Activated CD8-positive, alpha-beta memory T cell treated with anti-CD3 and anti-CD28 coated beads for 36 hours (primary cell): ENCODE measurements around the gene DMRTC2. TPM values are rescaled to one million over a fixed set of nuclear protein-coding genes. Genes with fewer than 3 reads are reported as not detected.

ENCODE experiments used
- CTCF ChIA-PET: fragments of 350-600 bp; sonication (Branson Sonifier 250); formaldehyde crosslinking; loops from one replicate; lab custom pipeline; 2021; ENCODE audit warnings: antibody characterized with exemption; lab: Charles Lee
- POLR2A ChIA-PET: fragments of 350-600 bp; sonication (Branson Sonifier 250); formaldehyde crosslinking; loops from one replicate; lab custom pipeline; 2021; ENCODE audit warnings: antibody characterized with exemption; lab: Charles Lee
- total RNA-seq, 2 experiments: library from RNA; stranded (reverse); gene quantifications; one replicate each; pipeline ENCODE4 v1.2.3, GENCODE V29; 2021

DMRTC2 gene
- total RNA-seq, 2 experiments from 2014 or later: not detected

DNA sequence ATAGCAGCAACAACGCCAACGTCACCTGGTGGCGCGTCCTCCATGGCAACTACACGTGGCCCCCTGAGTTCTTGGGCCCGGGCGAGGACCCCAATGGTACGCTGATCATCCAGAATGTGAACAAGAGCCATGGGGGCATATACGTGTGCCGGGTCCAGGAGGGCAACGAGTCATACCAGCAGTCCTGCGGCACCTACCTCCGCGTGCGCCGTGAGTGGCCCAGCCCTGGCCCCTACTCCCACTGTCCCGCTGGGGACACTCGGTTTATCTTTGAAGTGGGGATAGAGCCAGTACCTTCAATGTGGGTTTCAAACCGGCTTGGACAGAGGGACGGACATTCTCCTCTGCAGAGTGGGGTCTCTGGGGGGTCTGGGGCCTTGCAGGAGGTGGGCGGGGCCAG is 34.2 kb downstream of the DMRTC2 start:
- POLR2A ChIA-PET: no interaction called here
- CTCF ChIA-PET: no interaction called here

DNA sequence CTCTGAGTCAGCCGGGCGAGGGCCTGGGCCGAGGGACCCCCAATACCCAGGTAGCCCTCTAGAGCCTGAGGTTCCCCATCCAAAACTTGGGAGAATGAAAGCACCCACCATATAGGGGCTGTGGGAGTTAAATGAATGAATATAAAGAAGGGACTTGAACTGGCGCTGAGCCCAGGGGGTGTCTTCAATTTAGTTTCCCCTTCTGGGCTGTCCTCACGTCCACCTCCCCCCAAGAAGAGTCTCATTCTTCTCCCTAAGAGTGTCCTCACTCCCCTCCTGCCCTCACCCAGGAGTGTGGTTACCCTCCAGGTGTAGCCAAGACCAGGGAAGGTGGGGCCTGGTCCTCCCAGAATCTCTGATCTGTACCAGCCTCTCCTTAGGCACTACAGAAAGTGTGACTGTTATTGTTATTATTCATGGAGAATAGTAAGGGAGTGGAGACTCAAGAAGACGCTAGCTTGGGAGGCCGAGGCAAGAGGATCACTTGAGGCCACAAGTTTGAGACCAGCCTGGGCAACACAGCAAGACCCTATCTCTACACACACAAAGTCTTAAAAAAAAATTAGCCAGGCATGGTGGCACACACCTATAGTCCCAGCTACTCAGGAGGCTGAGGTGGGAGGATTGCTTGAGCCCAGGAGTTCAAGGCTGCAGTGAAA is 35.0 kb downstream of the DMRTC2 start:
- ChIA-PET CTCF (no interaction called here), POLR2A (no interaction called here)

DNA sequence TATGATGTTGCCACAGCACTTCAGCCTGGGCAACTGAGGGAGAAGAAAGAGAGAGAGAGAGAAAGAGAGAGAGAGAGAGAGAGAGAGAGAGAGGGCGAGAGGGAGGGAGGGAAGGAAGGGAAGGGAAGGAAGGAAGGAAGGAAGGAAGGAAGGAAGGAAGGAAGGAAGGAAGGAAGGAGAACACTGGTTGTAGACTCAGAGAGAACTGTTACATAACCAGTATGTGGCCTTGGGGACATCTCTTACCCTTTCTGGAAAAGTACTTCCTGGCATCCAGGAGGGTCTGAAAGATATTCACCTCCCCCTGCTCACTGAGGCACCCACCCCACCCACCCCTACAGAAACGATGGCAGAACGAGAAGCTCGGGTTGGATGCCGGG is 35.5 kb downstream of the DMRTC2 start:
- ChIA-PET POLR2A (no interaction called here), CTCF (no interaction called here)

DNA sequence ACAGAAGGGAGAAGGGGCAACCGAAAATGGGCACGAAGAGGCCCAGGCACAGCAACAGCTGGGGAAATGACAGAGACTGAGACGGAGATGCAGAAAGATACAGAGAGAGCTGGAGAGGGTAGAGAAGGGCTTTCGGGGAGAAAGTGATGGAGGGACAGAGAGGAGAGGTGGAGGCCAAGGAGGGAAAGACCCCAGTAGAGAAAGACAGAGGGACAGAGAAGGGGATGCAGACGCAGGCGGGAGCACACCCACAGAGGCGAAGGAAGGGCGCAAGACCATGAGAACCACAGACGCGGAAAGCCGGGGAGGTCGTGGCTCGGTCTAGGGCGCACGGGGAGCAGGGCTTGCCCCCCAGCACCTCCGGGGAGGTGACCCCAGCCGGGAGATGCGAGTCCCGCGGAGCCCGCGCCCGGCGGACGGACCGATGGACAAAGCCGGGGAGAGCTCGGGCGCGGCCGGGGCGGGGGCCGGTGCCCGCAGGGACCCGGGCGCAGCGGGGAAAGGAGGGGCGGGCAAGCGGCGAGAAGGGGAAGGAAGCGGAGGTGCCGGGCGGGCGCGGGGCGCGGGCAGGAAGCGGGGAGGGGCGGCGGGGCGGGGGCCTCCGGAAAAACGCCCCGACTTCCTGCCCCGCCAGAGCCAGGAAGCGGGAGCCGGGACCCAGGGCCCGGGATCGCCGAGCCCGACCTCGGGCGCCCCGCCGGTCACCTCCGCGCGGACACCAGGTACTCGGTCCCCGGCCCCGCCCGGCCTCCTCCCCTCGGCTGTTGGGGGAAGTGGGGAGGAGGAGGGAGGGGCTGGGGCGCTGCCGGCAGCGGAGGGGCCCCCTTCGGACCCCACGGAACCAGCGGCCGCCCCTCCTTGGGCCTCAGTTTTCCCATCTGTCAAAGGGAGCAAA is 38.0 kb downstream of the DMRTC2 start, which contains the start of gene ARHGEF1:
TSS of gene ARHGEF1 (plus strand) at position 617 of the 895 bp plus-strand sequence. CDS start 4,899 bp downstream, outside the sequence.
- ChIA-PET CTCF (interaction anchor here (1.7 to 3.1 kb wide), 2 partner anchors 10 to 12 kb away, joined by 3 to 18 read pairs; no protein-coding TSS in a partner anchor), POLR2A (interaction anchor here (0.7 to 1.6 kb wide), 8 partner anchors 8 to 75 kb away, joined by 3 to 12 read pairs (median 5); partner anchors contain the start of gene RPS19)

DNA sequence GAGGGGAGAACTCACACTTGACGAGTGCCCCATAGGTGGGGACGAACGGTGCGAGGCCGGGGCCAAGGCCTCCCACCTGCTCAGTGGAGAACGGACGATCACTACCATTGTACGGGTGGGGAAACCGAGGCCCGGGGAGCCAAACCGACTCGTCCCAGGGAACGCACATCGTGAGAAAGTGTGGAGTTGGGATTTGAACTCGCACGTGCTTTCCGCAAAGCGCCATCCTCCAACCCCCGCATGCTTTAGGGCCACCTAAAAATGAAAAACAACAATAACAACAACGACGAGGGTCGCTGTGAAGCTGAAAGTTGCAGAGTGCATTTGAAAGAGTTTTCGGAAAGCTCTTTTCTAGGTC is 38.6 kb downstream of the DMRTC2 start:
- CTCF ChIA-PET: interaction anchor here (1.3 to 3.1 kb wide), 3 partner anchors 10 to 25 kb away, joined by 3 to 18 read pairs (median 6); no protein-coding TSS in a partner anchor
- POLR2A ChIA-PET: interaction anchor here (0.7 to 1.7 kb wide), 8 partner anchors 8 to 75 kb away, joined by 3 to 12 read pairs (median 5); partner anchors contain the start of gene RPS19

DNA sequence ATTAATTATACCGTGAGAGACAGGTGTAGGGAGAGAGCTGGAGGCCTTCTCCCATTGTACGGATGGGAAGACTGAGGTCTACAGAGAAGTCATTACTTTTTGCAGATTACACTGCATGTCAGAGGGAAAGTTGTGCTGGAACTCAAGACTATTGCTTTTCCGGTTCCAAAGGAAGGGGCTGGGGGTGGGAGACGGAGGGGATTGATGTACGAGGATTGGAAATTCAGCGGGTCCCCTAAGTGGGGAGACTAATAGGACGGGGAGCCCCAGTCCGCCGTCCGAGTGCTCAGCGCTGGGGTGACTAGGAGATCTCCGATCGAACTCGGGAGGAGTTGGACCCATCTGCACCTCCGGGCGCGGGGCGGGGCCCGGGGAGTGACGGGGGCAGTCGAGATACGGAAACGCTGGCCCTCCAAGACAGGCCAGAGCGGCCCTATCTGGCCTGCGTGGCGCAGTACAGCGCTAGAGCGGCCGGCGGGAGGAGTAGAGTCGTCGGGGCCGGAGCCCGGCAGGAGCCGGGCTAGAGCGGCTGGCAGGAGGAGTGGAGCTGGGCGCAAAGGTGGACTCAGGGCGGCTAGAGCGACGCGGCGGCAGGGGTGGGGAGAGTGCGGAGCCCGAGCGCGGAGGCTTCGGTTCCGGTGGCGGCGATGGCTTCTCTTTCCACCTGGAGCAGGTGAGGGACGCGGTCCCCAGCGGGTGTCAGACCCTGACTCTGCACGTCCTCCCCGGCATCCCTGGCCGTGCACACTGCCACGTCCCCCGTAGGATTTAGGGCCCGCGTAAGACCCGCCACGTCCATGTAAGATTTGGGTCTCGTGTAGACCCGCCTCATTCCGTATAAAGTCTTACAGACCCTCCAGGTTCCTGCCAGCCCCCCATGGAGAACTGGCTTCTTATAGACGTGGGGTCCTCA is 39.2 kb downstream of the DMRTC2 start:
- POLR2A ChIA-PET: interaction anchor here (0.6 to 1.7 kb wide), 10 partner anchors 9 to 74 kb away, joined by 3 to 12 read pairs (median 4); partner anchors contain the start of gene RPS19

DNA sequence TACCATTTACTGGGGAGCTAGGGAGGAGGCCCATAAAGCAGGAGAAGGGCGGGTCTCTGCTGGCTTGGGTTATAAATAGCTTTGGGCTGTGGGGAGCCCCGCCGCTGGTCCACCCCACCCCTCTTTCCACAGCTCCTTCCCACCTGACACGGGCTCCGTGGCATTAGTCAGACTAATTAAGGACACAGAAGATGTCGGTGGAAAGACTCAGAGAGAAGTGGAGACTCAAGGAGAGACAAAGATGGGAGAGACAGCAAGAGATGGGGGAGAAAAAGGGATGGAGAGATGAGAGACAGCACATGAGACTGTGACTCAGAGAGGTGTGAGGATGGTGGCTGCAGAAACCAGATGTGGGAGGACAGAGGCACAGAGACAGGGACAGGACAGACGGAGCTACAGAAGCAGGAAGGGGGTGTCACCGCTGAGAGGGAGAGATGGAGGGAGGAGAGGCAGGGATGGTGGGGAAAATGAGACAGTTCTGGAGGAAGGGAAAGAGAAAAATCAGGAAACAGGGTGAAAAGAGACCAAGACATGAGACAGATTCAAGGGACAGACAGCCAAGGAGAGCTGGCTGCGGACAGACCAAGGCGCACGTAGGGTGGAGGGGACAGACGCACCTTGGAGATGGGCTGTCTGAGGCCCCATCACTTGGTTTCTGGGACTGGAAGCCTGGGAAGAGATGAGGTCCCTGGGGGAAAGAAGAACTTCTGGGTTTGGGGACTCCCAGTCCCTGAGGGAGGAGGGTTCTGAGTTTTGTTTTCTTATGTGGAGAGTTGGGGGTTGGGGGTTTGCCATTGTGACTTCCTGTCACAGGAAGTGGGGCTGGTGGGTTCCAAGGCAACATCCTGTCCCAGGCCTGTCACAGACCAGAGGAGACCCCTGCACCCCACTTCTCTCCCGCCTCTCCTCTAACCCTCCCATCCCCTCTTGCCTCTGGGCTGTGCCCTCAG is 42.2 kb downstream of the DMRTC2 start:
- POLR2A ChIA-PET: interaction anchor here (0.5 to 3.6 kb wide), 11 partner anchors 9 to 277 kb away, joined by 3 to 25 read pairs (median 5); partner anchors contain the start of genes ERFL and RPS19
- CTCF ChIA-PET: interaction anchor here (0.8 to 3.6 kb wide), 14 partner anchors 9 to 65 kb away, joined by 3 to 20 read pairs (median 4); partner anchors contain the start of genes CD79A and RPS19

More for the DNA sequence above, 39.2 kb downstream of the DMRTC2 start:
- CTCF ChIA-PET: interaction anchor here (0.6 to 3.4 kb wide), 8 partner anchors 9 to 75 kb away, joined by 3 to 20 read pairs (median 3); partner anchors contain the start of gene RABAC1

GRCh38 chr19:41887711-41888382 is 43.0 kb downstream of the DMRTC2 start:
- ChIA-PET CTCF (interaction anchor here (0.5 to 3.6 kb wide), 10 partner anchors 8 to 70 kb away, joined by 3 to 20 read pairs (median 3); partner anchors contain the start of genes CD79A and RPS19), POLR2A (interaction anchor here (1.0 to 3.6 kb wide), 8 partner anchors 12 to 57 kb away, joined by 3 to 25 read pairs (median 10); partner anchors contain the start of genes ERFL and RPS19)

DNA sequence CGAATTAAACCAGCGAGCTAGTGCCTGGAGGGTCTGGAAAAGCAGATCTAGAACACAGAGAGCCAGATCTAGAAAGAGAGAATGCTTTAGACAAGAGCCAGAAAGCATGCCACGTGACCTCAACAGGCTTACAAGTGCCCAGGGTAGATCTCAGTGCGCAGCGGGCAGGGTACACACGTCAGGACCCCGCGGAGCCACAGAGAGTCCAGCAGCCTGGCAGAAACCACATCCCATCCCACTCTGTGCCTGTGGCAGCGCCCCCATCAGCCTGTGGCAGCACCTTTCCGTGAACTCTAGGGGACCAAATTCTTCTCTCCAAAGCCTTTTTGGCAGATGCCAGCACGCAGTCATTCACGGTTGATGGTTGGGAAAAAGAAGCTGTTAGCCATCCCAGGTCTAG is 44.1 kb downstream of the DMRTC2 start:
- ChIA-PET POLR2A (interaction anchor here (1.5 kb wide), 1 partner anchor 17 kb away, joined by 7 read pairs; no protein-coding TSS in a partner anchor), CTCF (interaction anchor here (1.0 to 3.6 kb wide), 6 partner anchors 14 to 69 kb away, joined by 3 to 20 read pairs (median 3); partner anchors contain the start of gene RPS19)

- POLR2A ChIA-PET: interaction anchor here (0.7 kb wide), 1 partner anchor 13 kb away, joined by 3 read pairs; no protein-coding TSS in a partner anchor
- CTCF ChIA-PET: interaction anchor here (0.7 to 1.4 kb wide), 2 partner anchors 29 to 56 kb away, joined by 3 read pairs; no protein-coding TSS in a partner anchor
These were observed 45.1 kb downstream of the DMRTC2 start for GRCh38 chr19:41889896-41890295.

DNA sequence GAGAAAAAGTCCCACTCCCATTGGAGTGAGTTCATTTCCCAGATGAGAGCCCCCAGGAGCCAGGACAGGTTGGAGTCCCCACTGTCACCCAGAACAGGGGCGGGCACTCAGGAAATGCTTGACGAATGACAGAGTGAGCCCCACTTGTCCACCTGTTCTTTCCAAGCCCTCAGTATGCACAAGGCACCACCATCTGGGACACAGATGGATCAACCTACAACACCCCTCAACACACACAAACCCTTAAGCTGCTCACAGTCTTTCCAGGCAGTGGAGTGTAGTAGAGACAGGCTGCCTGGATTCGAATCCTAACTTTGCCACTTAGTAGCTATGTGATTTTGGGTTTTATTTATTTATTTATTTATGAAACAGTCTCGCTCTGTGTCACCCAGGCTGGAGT is 46.1 kb downstream of the DMRTC2 start:
- ChIA-PET POLR2A (interaction anchor here (0.5 to 0.6 kb wide), 2 partner anchors 8 to 16 kb away, joined by 3 to 6 read pairs; no protein-coding TSS in a partner anchor), CTCF (no interaction called here)

DNA sequence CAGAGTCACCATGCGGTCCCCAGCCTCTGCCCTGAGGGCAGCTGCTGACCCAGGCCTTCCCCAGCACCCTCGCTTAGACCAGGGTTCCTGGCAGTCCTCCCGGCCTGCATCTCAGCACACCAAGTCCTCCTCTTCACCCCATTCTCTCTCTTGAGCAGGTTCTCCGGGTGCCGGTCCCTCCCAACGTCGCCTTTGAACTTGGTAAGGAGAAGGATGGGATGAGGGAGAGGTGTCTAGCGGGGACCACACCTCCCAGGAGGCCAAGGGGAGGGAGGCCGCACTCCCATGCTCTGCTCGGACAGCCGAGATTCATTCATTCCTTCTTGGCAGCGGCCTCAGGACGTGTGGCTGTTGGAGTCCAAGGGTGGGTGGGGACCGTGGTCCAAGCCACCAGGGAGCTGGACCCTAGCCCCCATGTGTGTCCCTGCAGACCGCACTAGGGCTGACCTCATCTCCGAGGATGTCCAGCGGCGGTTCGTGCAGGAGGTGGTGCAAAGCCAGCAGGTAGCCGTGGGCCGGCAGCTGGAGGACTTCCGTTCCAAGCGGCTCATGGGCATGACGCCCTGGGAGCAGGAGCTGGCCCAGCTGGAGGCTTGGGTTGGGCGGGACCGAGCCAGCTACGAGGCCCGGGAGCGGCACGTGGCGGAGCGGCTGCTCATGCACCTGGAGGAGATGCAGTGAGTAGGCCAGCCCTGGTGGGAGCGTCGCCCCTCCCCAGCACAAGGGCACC is 47.5 kb downstream of the DMRTC2 start:
- ChIA-PET POLR2A (interaction anchor here (0.6 to 0.8 kb wide), 2 partner anchors 29 to 59 kb away, joined by 3 to 4 read pairs; no protein-coding TSS in a partner anchor), CTCF (interaction anchor here (0.5 to 1.2 kb wide), 4 partner anchors 8 to 52 kb away, joined by 3 read pairs; no protein-coding TSS in a partner anchor)

- ChIA-PET POLR2A (no interaction called here), CTCF (no interaction called here)
These were observed 49.1 kb downstream of the DMRTC2 start for GRCh38 chr19:41893899-41894298.

GRCh38 chr19:41894350-41894749 is 49.5 kb downstream of the DMRTC2 start:
- CTCF ChIA-PET: interaction anchor here (0.7 to 1.5 kb wide), 2 partner anchors 11 to 52 kb away, joined by 3 read pairs; no protein-coding TSS in a partner anchor
- POLR2A ChIA-PET: no interaction called here
